Stomach (tissue), 4 donors: Measurements from ENCODE around the gene GALNT3.

ENCODE experiments used
- EP300 ChIP-seq: sonication (generic); formaldehyde crosslinking; IDR thresholded peaks from one replicate; pipeline ENCODE4 v1.6.1; 2017; ENCODE audit warnings: antibody characterized with exemption
- POLR2A ChIP-seq, 4 donors: fragments of 450-650 bp; IDR thresholded peaks; one replicate each; pipeline ENCODE4 v1.6.1; 2016; ENCODE audit warnings: antibody characterized with exemption in 4 of 4, control low read depth in 2 of 4, mild to moderate bottlenecking in 1 of 4, moderate library complexity in 1 of 4
- POLR2AphosphoS5 ChIP-seq, 3 donors: sonication (generic); formaldehyde crosslinking; IDR thresholded peaks; one replicate each; pipeline ENCODE4 v1.6.1; 2016; ENCODE audit warnings: antibody characterized with exemption in 3 of 3
- TF ChIP-seq, protein P1 (sequence below), 7 experiments: fragments of 450-650 bp in 4 of 7; fragments of 200-600 bp in 3 of 7; sonication (generic) in 3 of 7; IDR thresholded peaks; one replicate each; pipeline ENCODE4 v1.5.1; 2016 to 2019; ENCODE audit warnings: antibody characterized with exemption in 7 of 7, control low read depth in 2 of 7, mild to moderate bottlenecking in 1 of 7

DNA sequence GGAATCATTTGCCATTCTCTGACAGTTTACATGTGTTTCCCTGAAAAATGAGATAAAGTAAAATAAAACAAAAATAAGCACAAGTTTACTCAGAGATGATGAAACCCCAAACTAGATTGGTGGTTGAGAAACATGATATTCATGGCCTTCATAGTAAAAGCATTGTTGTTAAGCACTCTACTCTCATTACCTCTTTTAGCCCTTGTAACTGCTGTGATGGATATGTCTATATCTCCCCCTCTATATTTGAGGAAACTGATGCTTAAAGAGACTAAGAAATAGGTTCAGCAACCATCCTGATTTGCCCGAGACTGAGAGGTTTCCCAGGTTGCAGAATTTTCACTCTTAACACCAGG, 33.9 kb upstream of the GALNT3 start:
- TF ChIP-seq, protein P1, sequence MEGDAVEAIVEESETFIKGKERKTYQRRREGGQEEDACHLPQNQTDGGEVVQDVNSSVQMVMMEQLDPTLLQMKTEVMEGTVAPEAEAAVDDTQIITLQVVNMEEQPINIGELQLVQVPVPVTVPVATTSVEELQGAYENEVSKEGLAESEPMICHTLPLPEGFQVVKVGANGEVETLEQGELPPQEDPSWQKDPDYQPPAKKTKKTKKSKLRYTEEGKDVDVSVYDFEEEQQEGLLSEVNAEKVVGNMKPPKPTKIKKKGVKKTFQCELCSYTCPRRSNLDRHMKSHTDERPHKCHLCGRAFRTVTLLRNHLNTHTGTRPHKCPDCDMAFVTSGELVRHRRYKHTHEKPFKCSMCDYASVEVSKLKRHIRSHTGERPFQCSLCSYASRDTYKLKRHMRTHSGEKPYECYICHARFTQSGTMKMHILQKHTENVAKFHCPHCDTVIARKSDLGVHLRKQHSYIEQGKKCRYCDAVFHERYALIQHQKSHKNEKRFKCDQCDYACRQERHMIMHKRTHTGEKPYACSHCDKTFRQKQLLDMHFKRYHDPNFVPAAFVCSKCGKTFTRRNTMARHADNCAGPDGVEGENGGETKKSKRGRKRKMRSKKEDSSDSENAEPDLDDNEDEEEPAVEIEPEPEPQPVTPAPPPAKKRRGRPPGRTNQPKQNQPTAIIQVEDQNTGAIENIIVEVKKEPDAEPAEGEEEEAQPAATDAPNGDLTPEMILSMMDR (IDR thresholded peaks at IDR 0.05): no peak
- no peak for TF ChIP-seq POLR2A (IDR thresholded peaks at IDR 0.05)
- no peak for TF ChIP-seq POLR2AphosphoS5 (IDR thresholded peaks at IDR 0.05)
- TF ChIP-seq EP300: no peak
